ENCODE data around the gene WNT16.

The WNT16 gene

DNA sequence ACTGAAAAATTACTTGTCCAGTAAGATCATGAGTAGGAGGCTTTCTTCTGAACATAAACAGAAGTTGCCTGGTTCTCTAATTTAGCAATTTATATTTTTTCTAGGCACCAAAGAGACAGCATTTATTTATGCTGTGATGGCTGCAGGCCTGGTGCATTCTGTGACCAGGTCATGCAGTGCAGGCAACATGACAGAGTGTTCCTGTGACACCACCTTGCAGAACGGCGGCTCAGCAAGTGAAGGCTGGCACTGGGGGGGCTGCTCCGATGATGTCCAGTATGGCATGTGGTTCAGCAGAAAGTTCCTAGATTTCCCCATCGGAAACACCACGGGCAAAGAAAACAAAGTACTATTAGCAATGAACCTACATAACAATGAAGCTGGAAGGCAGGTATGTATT lies 2.8 kb downstream of the WNT16 start:
- Histone ChIP-seq H3K79me2 (ENCODE audit: low read length) (no peaks in the 10 kb centered on the region), H2AFZ (ENCODE audit: low read length) (no peak overlapping the region), H3K9me2 (replicated peaks; ENCODE audit: insufficient read depth, low read length) (no peaks in the 10 kb centered on the region), H3K9me3 (replicated peaks; ENCODE audit: insufficient read depth, low read length) (no peaks in the 10 kb centered on the region), H3K27me3 (replicated peaks; ENCODE audit: insufficient read depth, low read length) (peaks cover 20% of the 10 kb centered on the region), H3K4me3 (ENCODE audit: low read length) (no peak overlapping the region), H4K20me1 (ENCODE audit: insufficient read depth, low read length) (no peaks in the 10 kb centered on the region), H3F3A (ENCODE audit: insufficient read depth, low read length) (no peaks in the 10 kb centered on the region), H3K9ac (ENCODE audit: low read length) (no peak overlapping the region), H3K27ac (ENCODE audit: low read length) (no peak overlapping the region), H3K36me3 (replicated peaks; ENCODE audit: insufficient read depth, low read length) (no peaks in the 10 kb centered on the region), H3K4me1 (ENCODE audit: low read length) (no peaks in the 10 kb centered on the region), H3K4me2 (ENCODE audit: low read depth, low read length) (no peak overlapping the region)
- DNase-seq: no peak
- no peak for TF ChIP-seq EZH2 (optimal IDR thresholded peaks at IDR 0.05; ENCODE audit: low read depth, low read length)
- TF ChIP-seq, protein P1, sequence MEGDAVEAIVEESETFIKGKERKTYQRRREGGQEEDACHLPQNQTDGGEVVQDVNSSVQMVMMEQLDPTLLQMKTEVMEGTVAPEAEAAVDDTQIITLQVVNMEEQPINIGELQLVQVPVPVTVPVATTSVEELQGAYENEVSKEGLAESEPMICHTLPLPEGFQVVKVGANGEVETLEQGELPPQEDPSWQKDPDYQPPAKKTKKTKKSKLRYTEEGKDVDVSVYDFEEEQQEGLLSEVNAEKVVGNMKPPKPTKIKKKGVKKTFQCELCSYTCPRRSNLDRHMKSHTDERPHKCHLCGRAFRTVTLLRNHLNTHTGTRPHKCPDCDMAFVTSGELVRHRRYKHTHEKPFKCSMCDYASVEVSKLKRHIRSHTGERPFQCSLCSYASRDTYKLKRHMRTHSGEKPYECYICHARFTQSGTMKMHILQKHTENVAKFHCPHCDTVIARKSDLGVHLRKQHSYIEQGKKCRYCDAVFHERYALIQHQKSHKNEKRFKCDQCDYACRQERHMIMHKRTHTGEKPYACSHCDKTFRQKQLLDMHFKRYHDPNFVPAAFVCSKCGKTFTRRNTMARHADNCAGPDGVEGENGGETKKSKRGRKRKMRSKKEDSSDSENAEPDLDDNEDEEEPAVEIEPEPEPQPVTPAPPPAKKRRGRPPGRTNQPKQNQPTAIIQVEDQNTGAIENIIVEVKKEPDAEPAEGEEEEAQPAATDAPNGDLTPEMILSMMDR (IDR thresholded peaks at IDR 0.05; ENCODE audit: low read length): no peak
- no peak for TF ChIP-seq EZH2phosphoT487 (IDR thresholded peaks at IDR 0.05; ENCODE audit: low read length)

DNA sequence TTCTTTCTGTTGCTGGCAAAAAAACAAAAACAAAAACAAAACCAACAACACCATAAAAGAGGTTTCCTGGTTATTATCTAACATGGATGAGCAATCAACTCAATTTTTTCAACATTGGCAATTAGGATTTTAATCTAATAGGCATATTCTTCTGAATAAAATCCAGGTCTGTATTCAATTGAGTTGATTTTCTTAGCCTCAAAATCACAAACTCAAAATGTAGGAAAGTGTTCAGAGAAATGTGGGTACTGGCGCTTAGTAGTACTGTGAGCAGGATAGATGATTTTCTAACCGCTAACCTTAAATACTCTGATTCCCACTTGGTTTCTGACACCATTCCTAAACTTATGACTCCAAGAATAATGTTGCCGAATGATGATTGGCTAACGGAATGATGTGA lies 5.6 kb downstream of the WNT16 start:
- Histone ChIP-seq H3K4me3 (ENCODE audit: low read length) (no peak overlapping the region), H3K9me3 (replicated peaks; ENCODE audit: insufficient read depth, low read length) (no peaks in the 10 kb centered on the region), H4K20me1 (ENCODE audit: insufficient read depth, low read length) (no peaks in the 10 kb centered on the region), H3K4me1 (ENCODE audit: low read length) (no peaks in the 10 kb centered on the region), H3K27me3 (replicated peaks; ENCODE audit: insufficient read depth, low read length) (peaks cover 15% of the 10 kb centered on the region), H3F3A (ENCODE audit: insufficient read depth, low read length) (no peaks in the 10 kb centered on the region), H2AFZ (ENCODE audit: low read length) (no peak overlapping the region), H3K79me2 (ENCODE audit: low read length) (no peaks in the 10 kb centered on the region), H3K9me2 (replicated peaks; ENCODE audit: insufficient read depth, low read length) (no peaks in the 10 kb centered on the region), H3K4me2 (ENCODE audit: low read depth, low read length) (no peak overlapping the region), H3K9ac (ENCODE audit: low read length) (no peak overlapping the region), H3K27ac (ENCODE audit: low read length) (no peak overlapping the region), H3K36me3 (replicated peaks; ENCODE audit: insufficient read depth, low read length) (no peaks in the 10 kb centered on the region)
- DNase-seq: no peak
- TF ChIP-seq, protein P1 (IDR thresholded peaks at IDR 0.05; ENCODE audit: low read length): no peak
- TF ChIP-seq EZH2phosphoT487 (IDR thresholded peaks at IDR 0.05; ENCODE audit: low read length): no peak
- TF ChIP-seq EZH2 (optimal IDR thresholded peaks at IDR 0.05; ENCODE audit: low read depth, low read length): no peak

DNA sequence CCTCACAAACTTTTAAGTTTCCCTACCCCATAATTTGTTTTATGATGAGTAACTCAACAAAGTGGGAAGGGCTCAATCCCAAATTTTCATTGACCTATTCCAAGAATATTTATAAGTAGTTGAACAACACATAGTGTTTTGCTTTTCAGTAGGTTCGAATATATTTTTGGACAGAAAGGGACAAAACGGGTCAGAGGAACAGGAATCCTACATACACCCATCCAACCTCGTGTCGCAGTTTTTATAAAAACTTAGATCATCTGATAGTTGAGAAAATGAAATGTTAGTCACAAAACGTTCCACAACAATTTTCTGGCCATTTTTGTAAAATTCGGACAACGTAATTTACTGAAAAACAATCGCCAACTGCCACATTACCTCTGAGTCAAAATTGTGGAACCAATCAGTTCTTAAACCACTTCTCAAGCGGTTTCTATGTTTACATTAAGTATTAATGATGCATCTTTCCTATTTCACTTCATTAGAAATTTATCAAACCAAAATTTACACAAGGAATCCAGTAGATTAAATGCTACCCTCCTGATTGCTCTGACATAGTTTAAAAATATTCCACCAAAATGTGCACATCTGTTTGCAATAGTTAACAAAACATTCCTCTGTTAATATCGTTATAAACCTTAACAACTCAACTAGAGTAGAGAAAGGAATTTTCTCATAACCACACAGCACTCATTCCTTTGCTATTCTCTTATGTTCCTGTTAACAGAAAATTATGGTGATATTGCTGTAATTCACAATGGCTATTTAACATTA lies 6.3 kb downstream of the WNT16 start:
- no peaks in the 10 kb centered on the region for H4K20me1 ChIP-seq (ENCODE audit: insufficient read depth, low read length)
- no peaks in the 10 kb centered on the region for H3K79me2 ChIP-seq (ENCODE audit: low read length)
- no peaks in the 10 kb centered on the region for H3K36me3 ChIP-seq (replicated peaks; ENCODE audit: insufficient read depth, low read length)
- no peak overlapping the region for H3K4me3 ChIP-seq (ENCODE audit: low read length)
- no peak overlapping the region for H3K4me2 ChIP-seq (ENCODE audit: low read depth, low read length)
- TF ChIP-seq EZH2 (optimal IDR thresholded peaks at IDR 0.05; ENCODE audit: low read depth, low read length) (no peak), EZH2phosphoT487 (IDR thresholded peaks at IDR 0.05; ENCODE audit: low read length) (no peak)
- TF ChIP-seq, protein P1 (IDR thresholded peaks at IDR 0.05; ENCODE audit: low read length): no peak
- peaks cover 14% of the 10 kb centered on the region for H3K27me3 ChIP-seq (replicated peaks; ENCODE audit: insufficient read depth, low read length)
- no peaks in the 10 kb centered on the region for H3K4me1 ChIP-seq (ENCODE audit: low read length)
- no peaks in the 10 kb centered on the region for H3K9me3 ChIP-seq (replicated peaks; ENCODE audit: insufficient read depth, low read length)
- DNase-seq: no peak
- H3K9ac ChIP-seq (ENCODE audit: low read length): no peak overlapping the region
- H3K9me2 ChIP-seq (replicated peaks; ENCODE audit: insufficient read depth, low read length): no peaks in the 10 kb centered on the region
- no peaks in the 10 kb centered on the region for H3F3A ChIP-seq (ENCODE audit: insufficient read depth, low read length)
- no peak overlapping the region for H2AFZ ChIP-seq (ENCODE audit: low read length)
- no peak overlapping the region for H3K27ac ChIP-seq (ENCODE audit: low read length)
